IPS-NIHi11 (cell line): Measurements from ENCODE around the gene KAT2A.

Source experiments
- DNase-seq: peaks from one replicate; pipeline ENCODE4 v3.0.0; 2012; ENCODE audit warnings: mixed read lengths, low spot score

Gene KAT2A

DNA sequence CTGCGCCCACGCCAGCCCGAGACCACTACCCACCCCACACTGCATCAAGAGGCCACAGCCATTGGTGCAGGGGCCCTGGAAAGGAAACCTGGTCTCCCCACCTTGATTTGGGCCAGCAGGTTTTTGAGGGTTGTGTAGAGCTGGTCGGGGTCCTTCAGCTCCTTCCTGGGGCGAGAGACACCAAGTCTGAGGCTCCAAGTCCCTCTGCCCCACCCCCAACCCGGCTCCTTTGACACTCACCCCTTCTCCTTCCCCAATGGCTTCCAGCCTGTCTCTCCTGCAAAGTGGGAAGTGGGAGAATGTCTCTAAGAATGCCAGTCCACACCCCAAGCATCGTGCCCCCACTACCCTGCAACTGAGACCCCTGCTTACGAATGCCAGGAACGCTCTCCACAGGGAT lies 7.0 kb downstream of the KAT2A start:
- no peak for DNase-seq

DNA sequence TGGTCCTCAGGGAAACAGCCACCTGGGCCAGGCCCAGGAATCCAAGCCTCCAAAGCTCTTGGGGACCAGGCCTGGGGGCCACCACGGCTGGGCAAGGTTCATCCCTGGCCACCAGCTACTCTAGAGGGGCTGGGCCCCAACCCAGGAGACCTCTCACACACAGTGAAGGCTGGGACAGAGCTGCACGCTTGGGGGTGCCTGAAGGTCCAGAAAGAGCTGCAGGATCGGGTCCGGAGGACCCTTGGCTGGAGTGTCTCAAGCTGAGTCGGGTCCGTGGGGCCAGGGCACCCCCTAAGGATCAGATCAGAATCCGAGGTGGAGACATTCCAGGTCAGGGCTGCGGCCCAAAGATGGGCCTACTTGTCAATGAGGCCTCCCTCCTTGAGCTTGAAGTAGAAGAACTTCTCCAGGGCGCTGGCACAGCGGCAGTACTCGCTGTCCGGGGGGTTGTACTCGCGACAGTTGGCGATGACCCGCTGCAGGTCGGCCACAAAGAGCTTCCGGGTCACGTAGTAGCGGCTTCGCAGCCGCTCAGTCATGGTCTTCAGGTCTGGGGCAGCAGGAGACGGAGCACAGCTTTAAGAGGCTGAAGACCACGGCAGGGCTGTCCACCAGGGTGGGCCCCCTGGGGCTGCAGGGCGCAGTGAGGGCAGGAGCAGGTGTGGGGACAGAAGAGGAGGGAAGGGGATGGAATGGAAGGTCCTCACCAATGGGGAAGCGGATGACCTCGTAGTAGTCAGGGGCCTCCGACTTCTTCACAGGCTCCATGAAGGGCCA lies 7.7 kb downstream of the KAT2A start:
- no peak for DNase-seq

DNA sequence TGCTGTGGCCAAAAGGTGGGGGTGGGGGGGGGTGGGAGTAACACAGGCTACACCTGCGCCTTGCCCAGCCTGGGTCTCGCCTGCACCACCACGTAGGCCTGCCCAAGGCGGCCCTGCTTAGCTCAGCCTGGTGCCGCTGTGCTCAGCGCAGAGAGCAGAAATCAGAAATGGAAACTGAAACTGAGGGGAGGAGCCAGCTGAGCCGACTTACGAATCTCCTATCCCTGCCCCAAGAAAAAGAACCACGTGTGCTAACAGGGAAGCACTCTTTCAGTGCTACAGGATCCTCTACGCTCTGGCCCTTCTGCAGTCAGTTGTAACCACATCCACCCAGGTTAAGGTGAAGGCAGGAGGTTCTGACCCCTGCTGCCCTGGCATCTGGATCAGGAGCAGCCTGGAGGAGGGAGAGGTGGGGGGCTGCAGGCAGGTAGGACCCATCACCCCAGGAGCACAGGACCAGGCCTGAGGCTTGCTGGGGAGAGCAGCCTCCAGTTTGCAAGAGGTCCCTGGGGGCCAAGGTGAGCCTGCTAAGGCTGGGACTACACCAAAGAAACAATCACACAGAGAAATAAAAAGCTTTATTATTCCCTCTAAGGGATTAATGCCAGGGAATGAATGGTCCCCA lies 8.5 kb downstream of the KAT2A start, which contains the start of gene DHX58:
TSS of gene DHX58 (minus strand) at position 163 of the 625 bp plus-strand sequence. CDS start 822 bp downstream, outside the sequence.
- DNase-seq = peak; percentile 26

DNA sequence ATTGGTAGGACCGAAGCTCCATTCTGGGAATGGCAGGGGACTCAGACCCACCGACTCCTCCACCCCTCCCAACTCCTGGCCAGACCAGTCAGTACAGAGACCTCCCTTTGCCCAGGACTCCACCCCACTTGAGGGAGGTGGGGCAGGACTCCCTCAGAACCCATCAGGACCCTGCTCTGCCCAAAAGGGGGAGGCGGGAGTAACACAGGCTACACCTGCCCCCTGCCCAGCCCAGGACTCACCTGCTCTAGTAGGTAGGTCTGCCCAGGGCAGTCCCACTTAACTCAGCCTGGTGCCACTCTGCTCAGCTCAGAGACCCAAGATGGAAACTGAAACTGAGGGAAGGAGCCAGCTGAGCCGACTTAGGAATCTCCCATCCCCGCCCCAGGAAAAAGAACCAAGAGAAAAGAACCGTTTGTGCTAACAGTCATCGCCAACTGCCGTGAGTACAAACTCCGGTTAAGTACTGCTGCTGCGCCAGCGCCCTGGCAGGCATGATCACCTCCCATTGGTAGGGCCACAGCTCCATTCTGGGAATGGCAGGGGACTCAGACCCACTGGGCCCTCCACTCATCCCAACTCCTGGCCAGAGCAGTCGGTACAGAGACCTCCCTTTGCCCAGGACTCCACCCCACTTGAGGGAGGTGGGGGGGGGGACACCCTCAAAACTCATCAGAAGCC lies 9.2 kb downstream of the KAT2A start:
- DNase-seq = no peak

DNA sequence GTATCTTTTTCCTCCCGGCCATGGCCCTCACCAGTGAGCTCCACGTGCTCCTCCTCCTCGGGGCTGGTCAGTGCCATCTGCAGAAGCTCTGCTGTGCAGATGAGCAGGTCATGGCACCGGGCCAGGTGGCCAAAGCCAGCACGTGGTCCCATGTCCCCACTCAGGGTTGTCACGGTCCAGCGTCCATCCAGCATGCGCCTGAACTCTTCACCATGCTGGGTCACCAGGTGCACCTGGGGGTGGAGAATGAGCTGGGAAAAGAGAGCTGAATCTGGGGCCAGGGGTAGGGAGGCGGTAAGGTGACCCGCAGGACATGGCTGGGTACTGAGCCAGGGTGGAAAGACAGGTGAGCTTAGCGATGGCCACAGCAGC lies 9.9 kb downstream of the KAT2A start:
- DNase-seq = no peak

DNA sequence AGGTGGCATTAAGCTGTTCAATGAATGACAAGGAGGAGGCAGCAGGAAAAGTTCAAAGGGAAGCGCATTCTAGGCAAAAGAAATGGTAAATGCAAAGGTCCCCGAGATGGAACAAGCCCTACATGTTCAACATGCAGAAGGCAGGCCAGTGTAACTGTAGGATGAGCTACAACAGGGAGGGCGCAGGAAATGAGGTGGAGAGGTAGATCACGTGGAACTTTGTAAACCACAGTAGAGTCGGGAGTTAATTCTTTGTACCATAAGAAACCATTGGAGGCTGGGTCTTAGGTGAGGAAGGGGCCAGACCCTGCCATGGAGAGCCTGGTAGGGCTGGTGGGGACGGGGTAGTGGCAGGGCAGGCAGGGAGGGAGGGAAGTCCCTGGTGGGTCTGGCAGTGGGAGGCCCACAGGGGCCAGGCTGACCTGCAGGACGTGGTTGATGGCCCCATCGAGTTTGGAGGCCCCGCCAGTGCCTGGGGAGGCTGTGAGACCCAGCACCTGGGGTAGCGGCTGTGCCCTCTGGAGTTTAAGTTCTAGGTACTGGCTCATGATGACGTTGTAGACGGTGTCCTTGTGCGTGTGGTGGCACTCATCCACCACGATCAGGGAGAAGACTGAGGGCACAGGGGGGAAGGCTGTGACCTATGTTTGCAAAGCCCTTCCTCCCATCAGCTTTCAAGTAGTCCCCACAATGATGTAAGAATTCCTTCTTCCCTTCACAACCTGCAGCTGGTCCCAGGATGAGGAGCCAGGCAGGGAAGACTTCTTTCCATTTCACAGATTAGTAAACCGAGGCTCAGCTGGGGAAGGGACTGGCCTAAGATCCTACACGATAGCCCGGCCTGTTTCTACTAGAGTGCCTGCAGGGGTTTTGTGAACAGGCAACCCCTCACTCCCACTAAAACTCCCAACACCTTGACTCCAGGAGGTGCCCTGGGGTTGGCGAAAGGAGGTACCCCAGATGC lies 10.6 kb downstream of the KAT2A start:
- DNase-seq = no peak

DNA sequence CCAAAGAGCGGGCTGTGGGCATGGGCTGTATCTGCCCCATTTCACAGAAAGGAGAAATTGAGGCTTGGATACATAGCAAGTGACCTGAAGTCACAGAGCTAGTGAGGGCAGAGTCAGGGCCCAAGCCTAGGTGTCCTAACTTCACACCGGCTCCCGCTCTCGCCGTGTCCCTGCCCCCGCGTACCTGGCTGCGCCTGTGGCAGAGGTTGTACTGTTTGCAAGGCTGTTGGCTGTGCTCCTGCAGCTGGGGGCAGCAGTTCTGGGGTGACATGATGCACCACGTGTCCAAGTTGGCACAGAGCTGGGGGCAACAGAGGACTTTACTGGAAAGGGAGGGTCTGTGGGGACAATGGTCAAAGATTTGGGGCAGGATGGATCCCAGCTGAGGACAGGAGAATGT lies 12.1 kb downstream of the KAT2A start:
- no peak for DNase-seq

DNA sequence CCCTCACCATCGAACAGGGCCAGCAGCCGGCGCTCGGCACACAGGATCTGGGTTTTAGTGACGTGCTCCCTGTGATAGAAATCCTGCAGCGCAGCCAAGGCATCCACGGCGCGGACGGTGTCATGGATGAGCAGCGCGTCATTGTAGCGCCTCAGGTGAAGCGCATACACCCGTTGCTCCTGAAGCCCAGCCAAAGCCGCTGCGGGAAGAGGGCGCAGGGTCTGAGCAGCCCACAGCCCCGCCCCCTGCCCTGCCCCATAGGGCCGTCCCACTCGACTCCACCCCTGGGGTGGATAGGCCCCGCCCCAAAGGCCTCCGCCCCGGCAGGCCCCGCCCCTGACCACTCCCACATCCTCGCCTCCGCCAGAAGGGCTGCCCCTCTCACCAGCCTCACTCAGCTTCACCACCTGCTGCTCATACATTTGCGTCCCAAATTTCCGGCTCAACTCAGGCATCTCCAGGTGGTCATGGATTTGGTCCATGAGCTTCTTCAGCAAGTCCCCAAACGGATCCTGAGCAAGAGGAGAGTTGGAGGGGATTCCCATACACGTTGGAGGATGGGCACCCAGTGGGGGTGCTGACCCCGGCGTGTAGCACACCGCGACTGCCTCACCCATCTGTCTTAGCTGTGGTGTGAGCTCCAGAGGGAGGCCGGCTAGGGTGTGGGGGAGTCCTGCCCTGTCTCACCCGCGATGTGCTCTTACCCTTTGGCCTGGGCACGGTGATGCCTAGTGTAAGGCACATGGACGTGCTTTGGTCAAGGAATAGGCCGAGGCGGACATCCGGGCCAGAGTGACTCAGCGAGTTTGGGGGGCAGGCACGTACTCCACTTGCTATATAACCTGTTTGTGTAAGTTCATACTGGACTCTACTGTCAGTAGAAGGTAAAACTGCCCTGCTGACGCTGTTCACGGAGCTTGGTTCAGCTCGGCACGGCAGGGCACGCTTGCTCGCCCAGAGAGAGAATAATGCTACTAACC lies 13.3 kb downstream of the KAT2A start:
- peak; percentile 100 for DNase-seq

DNA sequence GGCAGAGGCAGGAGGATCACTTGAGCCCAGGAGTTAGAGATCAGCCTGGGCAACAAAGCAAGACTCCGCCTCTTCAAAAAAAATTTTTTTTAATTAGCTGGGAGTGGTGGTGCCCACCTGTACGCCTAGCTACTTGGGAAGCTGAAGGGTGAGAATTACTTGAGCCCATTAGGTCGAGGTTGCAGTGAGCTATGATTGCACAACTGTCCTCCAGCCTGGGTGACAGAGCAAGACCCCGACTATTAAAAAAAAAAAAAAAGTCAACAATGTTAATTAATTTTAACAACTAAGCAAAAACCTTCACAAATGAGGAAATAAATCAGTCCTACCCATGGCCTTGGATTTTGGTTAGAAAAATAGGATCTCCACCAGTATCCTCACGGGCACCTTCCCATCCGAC lies 14.0 kb downstream of the KAT2A start:
- no peak for DNase-seq

DNA sequence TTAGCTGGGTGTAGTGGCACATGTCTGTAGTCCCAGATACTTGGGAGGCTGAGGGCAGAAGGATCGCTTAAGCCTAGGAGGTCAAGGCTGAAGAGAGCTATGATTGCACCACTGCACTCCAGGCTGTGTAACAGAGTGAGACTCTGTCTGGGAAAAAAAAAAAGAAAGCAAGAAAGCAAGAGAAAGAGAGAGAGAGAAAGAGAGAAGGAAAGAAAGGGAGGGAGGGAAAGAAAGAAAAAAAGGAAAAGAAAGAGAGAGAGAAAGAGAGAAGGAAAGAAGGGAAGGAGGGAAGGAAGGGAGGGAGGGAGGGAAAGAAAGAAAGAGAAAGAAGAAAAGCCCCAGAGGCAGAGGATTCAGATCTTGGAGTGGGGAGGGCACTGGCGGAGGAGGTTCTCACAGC lies 15.2 kb downstream of the KAT2A start:
- DNase-seq = no peak

DNA sequence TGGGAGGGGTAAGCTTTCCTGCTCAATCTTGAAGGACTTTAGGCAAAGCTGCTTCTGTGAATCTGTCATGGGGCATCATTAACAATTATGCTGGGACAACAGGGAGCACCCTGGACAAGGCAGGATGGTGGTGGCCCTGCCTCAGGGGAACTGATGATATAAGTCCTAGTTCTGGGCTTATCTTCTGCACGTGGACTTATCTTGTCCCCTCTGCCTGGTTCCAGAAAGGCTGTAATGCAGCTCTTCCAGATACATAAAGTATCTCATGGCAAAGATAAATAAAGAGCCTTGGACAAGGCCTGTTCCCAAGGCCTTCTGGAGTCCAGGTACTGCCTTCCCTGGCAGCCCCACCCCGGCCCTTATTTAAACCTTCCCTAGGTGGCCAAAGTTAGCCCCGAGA lies 16.9 kb downstream of the KAT2A start:
- DNase-seq = no peak

DNA sequence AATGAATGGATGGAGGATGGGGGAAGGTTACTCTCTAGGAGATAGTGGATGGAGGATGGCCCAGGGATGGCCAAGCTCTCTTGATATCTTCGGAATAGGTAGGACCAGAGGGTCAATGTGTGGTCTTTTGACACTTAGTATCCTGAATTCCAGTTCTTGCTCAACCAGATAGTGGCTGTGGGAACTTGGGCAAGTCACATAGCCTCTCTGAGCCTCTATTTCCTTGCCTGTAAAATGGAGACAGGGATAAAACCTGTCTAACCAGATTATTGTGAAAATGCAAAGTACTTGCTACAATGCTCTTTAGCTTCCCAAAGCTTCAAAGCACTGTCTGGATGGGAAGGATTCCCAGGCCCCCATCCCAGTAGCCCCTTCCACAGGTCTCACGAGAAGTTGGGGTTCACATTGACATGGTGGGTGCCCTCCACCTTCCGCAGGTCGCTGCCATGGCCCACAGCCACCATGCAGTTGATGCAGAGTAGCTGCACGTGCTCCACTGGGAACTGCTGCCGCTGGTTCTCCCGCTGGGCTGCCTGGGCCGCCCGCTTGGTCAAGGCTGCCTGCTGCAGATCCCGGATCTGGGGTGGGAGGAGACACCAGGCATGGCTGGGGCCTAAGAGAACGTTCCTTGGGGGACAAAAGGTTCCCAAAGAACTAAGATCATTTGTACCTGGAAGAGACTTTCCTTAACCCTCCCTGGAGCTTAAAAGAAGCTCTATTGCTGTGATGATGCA lies 17.8 kb downstream of the KAT2A start:
- no peak for DNase-seq

DNA sequence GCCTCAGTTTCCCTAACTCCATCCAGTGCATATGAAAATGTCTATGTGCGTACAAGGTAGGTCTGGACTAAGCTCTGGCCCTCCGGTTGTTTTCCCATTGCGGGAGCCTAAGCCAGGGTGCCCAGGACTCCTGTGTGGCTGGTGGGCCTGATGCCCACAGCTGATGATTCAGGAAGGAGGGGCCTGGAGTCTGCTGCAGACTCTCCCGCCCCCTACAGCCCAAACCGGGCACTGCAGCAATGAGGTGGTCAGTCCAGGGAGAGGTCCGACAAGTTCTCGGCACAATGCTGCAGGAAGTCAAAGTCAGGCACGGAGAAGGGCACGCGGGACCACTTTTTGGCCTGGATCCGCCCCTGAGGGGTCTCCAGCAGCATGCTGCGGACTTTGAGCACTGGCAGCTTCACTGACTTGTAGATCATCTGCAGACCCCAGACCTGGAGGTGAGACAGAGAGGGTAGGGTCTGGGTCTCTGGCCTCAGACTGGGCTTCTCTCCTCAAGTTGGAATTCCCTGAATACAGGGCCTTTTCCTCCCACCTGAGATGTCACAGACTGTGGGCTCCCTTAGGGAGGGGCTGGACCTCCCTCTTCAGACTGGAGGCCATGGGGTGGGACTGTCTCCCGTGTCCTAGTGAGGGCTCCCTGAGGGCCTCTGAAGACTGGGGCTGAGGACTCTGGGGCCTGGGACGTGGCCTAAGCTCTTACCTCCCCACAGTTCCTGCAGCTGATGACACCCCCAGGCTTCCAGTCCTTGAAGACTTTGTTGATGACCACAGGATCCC lies 19.5 kb downstream of the KAT2A start:
- DNase-seq = peak; percentile 94

DNA sequence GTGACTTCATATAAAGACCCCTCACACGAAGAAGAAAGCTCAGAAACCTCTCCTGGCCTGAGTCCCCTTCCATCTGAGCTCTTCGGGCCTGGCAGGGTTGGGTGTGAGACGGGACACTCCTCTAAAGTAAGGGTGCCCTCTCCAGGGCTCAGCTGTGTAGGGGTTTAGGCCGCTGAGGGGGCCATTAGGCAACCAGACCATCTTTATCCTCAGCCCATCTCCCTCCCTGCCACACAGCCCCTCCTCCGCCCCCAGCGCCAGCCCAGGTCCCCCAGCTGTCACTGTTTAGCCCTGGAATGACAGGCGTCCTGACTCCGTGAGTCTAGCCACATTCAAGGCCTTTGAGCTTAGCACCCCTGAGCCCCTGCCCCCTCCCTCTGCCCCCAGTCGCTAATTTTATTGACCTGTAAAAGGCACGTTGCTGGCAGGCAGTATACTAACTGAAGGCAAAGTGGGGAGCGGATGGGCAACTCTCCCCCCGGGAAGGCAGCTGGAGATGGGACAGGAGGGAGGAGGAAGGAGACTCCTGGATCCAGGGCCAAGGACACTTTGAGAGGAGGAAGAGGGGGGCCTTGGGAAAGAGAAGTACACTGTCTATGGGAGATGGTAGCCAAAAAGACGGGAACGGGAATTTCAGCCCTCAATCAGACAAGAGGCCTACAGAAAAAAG lies 22.3 kb downstream of the KAT2A start:
- no peak for DNase-seq

DNA sequence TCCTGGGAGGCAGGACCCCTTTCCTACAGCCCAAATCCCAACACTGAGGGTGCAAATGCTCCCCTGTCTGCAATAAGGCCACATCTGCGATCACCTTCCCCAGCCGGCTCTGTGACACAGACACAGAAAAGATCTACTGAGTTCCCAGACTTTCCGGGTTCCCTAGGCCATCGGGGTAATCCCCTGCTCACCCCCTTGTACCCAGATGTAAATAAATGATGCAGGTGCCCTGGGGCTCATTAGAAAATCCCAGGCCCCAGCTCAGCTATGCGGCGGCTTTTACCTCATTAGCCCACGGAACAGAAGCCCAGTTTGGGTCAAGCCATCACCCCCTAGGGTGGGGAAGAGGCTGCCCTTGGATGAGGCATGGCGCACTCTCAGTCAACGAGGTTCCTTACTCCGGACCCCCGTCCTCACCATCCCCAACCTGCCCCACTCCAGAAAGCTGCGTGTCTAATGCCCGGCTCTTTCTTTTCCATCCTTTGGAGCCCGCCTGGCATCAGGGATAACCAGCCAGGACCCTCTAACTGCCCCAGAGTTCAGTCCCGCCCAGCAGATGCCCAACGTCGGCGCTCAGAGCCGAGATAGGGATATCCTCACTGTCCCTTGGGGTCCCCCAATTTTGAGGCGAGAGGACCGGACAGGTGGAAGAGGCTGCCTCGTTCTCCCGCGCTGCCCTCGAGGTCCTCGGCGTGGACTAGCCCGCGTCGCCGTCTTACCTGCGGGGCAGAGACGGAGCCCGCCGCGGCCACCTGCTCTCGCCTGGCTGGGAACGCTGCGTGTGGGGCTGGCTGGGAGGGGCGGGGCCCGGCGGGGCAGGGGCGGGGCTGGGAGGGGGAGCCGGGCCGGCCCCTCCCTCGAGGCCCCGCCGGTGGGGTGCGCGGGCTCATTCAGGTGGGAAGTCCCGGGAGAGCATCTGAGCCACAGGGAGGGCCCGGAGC lies 23.2 kb downstream of the KAT2A start, which contains the start of gene ZNF385C:
TSS of gene ZNF385C (minus strand) at position 783 of the 941 bp plus-strand sequence. CDS start 35,417 bp downstream, outside the sequence.
- DNase-seq = peak; percentile 86

DNA sequence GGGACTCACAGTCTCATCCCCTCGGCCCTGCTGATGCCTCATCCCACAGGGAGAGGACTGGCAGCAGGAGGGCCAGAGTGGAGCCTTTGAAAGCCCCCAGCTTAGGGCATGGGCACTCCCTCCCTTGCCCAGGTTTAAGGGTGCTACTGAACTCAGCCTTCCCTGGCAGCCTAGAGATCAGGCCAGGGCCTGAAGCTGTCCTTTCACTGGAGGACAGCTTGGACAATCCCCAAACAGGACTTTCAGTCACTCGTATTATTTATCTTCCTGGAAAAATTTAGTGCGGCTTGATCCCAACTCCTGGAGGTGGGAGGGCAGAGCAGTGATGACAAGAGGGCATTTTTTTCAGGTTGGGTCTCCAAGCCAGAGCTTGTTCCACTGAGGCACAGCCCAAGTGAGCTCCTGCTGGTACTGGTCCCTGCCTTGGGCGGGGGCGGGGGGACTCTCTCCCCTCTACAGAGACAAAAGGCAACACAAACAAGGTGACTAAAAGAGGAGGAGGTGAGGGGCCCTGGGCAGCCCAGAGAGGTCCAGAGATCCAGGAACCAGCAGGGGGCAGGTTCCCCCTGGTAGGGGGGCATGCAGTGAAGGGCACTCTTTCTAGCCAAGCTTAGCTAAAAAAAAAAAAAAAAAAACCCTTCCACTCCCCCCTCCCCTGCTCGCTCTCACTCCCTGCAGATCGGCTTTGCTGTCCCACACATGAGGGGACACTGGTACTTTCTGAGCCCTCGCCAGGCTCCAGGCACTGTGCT lies 24.6 kb downstream of the KAT2A start:
- DNase-seq = no peak
